ENCODE data around the gene SAMD9. TPM values are rescaled to one million over a fixed set of nuclear protein-coding genes. Genes with fewer than 3 reads are reported as not detected.

Gene SAMD9
- total RNA-seq (2022; extraction: Qiagen RNA extraction): 2.3 to 5.1 TPM (median 3.9 TPM) in 5 replicates

DNA sequence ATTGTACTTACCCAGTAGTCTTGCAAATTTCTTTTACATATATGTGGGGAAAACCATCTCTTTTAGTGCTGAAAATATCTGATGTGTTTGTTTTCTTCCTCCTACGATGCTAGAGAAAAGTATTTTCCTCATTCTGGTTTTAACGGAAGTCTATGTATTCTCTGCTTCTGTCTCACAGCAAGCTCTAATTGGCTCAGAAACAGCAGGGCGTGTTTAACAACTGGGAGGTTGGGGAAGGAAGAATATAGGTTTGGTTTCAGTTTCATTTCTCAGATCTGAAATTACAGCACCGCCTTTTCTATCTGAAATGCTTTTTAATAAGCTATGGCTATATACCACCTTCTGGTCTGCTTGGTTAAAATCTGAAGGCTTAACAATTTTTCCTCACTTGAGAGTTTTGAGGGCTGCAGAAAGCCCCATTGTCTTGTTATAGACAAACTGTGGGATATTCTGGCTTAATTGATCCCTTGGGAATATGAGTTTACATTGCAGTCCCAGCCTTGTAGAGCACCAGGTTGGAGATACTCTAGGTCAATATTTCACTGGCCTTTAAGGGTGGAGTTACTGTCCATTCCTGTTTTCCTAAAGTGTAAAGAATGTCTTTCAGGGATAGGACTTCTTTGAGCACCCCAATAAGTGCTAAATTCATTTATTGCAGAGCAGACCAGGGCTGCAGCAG, at the start of gene SAMD9:
SAMD9 (minus strand) TSS at position 128 of the 679 bp plus-strand sequence. CDS start 11,882 bp downstream, outside the sequence.

DNA sequence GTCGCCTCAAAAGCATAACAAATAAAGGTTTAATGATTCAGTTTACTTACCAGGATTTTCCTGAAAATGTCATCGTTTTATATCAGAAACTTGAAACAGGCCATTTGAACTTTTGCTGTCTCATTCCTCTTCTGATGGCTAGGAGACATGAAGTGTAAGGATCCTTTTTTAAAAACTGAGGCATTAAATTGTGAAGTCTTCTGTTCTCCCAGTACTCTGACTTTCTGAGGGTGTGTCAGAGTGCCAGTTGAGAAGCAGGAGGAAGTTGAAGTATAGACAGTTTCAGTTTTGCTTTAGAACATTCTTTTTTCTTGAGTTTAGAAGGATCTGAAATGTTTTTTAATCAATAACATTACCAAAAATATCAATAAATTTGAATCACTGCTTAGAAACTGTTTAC, 30.4 kb upstream of the SAMD9 start, which contains the start of gene SAMD9L:
SAMD9L (minus strand) TSS at position 242 of the 400 bp plus-strand sequence. CDS start 12,414 bp downstream, outside the sequence.

Other genes with a start within 250 kb of the SAMD9 start
- gene SAMD9L, start 30.4 kb upstream of the SAMD9 start, total RNA-seq (2022; extraction: Qiagen RNA extraction): 0.37 to 0.77 TPM (median 0.41 TPM) in 5 replicates
- not detected in 5 replicates for gene HEPACAM2, start 108.5 kb upstream of the SAMD9 start, total RNA-seq (2022; extraction: Qiagen RNA extraction)
- 5.9 to 7.9 TPM (median 6.3 TPM) in 5 replicates for gene VPS50, start 114.4 kb upstream of the SAMD9 start, total RNA-seq (2022; extraction: Qiagen RNA extraction)

Measured in A549 treated with Hydrocortisone at 1 μM for 4 hours (cell line).